Measurements from ENCODE around the gene GSG1L2.

The GSG1L2 gene

DNA sequence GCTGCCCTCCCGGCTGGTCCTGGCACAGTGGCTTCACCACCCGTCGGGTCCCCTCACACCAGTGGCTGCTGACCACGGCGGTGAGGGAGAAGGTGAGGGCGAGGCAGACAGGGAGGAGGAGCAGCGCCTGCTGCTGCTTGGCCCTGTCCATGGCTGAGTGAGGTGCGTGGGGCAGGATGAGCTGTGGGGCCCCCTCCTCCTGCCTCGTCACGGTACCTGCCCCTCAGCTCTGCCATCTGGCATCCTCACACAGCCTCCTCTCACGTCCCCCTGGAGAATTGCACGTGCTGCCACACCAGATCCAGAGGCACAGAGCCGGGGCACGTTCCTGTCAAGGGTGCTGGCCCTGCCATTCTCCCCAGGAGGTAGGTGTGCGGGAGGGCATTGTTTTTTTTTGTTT, at the start of gene GSG1L2:
Gene GSG1L2 (minus strand): TSS at position 159 of the 400 bp plus-strand sequence. CDS start 8 bp downstream, at position 151.
- peak; percentile 99 for DNase-seq

DNA sequence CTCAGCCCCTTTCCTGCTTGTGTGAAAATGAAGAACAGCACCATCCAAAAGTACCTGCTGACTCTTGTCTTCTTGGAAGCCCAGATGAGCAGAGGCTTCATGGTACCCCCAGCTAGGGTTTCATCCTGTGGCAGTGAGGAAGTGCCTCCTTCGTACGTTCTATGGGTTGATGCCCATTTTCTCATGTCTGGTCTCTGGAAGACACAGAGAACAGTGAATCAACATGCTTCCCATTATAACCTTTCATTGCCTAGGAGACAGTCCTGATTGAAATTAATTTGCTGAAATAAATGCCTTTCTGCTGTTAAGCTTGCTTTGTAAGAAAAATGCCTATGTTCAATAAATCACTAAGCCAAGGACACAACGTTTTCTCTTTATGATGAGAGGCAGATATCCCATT, 46.7 kb upstream of the GSG1L2 start:
- no peak for DNase-seq

DNA sequence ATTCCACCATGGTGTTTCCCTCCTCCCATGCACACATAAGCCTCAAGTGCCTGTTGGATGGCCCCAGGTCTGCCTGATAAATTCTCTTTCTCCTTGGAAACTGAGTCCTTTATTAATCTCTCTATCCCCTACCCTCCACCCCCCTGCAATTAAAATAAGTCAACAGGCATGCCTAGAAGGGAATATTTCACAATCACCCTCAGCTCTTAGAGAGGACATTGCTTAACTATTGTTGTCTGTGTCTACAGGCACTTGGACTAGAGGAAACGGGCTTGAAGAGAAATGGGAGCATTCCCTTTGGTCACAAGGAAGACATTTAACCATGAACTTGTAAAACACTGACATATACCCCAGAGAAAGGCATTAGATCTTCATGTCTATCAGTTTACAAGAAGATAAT, 43.7 kb upstream of the GSG1L2 start:
- DNase-seq: no peak

DNA sequence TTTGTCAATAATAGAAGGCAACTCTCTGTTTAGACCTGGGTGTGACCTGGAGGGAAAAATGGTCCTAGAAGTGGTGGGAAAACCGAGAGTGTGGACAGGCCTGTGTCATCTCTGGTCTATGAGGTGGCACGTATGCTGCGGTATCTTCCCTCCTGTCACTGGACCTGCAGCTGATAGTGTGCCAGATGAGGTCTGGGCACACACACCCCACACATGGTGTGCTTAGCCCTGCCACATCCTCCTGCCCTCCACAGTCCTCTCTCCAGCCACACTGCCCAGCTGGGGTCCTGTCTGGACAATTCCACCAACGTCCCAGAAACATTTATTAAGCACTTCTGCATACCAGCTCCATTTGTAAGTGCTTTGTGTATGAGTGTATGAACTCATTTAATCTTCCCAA, 41.1 kb upstream of the GSG1L2 start:
- DNase-seq: no peak

DNA sequence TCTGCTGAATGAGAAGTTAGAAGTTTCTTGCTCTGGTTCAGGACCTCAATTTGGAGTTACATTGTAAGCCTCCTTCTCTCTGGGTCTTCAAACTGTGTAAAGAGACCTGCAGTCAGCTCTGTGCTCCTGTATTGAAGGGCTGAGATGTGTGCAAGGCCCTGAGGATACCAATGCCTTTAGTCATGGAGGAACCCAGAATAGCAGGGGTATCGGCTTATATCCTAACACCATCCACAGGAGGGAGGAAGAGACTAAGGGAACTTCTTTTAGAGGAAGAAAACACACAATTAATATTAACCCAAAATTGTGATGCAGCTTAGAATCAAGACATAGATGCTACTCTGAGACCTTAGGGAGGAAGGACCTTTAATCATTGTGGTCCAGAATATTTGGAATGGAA, 40.3 kb upstream of the GSG1L2 start:
- no peak for DNase-seq

DNA sequence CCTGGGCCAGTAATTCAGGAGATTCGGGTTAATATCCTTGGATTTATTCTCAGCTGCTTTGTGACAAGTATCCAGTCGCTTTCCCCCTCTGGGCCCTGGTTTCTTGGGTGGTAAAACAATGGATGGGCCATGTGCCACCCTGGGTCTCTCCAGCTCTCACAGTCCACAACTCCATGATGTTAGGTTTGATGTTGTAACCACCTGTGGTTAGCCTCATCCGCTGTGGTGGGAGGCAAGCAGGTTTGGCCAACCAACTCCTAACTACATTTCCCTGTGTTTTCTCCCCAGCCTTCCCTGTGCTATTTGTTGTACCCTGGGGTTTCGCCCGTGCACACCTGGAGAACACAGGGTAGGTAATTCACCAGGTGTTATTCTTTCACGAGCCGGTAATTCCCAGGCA, 39.0 kb upstream of the GSG1L2 start:
- DNase-seq: no peak

DNA sequence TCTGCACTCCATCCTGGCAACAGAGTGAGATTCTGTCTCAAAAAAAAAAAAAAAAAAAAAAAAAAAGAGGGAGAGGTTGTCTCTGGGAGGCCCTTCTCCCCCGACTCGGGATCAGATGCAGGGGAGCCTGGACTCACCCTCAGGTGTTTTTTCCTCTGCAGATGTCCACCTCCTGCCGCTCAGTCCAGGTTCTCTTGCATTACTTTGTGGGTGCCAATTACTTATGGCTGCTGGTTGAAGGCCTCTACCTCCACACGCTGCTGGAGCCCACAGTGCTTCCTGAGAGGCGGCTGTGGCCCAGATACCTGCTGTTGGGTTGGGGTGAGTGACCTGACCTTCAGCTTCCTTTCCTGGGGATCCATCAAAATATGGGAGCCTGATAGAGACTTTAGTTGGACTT, 37.9 kb upstream of the GSG1L2 start:
- DNase-seq: no peak

DNA sequence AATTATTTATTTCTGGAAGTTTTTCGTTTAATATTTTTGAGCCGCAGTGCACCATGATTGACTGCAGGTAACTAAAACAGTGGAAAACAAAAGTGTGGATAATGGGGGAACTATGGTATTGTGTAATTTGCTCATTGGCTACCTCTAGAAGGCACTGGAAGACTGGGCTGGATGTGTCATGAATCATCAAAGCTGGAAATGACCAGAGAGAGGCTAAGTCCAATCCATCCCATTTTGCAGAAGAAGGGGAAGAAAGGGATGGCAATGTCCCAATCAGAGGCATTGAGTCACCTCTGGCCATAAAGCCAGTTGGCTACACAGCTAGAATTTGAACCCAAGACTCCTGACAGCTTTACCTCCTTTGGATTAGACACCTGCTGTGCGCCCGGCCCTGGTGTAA, 33.2 kb upstream of the GSG1L2 start:
- no peak for DNase-seq

DNA sequence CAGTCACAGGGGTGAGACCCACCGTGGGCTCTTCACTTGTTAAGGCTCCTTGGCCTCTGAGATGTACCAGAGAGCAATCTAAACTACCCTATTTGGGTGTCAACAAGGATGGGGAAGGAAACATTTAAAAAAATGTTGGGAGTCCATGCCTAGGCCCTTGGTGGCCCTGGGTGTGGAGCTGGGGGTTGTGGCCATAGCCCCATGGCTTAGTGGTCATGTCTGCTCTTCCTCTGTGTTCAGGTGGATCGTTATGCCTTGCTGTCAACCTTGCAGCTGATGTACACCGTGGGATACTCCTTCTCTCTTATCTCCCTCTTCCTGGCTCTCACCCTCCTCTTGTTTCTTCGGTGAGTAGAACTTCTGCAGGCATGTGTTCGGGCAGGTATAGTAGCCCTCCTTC, 32.4 kb upstream of the GSG1L2 start:
- DNase-seq: no peak

DNA sequence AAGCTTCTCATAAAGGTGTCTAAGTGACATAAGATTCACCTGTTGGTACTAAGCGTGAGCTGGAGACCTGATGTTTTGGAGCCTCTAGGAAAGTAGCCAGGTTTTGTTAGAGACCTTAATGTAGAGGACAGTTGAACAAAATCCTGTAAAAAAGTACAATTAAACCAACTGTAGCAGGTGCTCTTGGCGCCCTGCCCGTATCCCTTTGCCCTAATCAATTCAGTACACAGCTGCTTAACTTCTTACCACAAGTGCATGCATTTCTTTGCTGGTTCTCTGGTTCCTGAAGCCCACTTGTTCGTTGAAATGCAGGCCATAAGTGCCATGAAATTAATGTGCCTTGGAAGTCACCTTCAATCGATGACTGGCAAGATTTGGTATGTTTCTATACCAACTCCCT, 28.3 kb upstream of the GSG1L2 start:
- peak in 1 of 2 experiments; percentile 44 for DNase-seq

DNA sequence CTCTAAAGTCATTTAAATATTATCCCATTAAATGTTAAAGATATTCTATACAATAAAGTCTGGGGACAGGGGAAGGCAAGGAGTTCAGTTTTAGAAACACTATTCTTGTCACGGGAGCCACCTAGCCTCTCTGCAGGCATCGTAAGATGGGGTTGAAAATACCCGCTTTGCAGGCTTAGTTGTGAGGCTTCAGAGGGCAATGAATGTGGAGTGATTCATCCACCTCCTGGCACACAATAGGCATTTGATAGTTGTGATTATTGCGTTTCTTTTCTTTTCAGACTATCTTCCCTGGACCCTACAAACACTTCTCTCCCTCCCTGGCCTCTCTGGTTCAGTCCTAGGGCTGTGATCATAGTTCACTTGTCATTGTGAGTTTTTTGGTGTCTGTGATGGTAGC, 23.4 kb upstream of the GSG1L2 start:
- no peak for DNase-seq

DNA sequence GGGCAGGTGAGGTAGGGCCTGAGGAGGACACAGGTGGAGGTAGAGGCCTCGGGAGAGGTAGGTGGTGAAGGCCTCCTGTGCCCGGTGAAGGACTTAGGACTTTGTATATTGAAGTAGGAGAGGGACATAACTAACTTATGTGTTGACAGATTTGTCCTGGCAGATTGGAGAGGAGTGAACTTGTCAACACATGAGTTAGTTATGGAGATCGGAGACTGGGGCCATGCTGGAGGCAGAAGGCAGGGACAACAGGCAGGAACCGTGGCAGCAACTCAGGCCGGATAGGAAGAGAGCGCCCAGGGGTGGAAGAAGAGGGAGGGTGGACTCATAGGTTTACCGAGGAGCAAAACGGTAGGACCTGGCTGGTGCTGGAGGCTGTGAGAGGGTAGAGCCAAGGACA, 22.3 kb upstream of the GSG1L2 start:
- DNase-seq: no peak

DNA sequence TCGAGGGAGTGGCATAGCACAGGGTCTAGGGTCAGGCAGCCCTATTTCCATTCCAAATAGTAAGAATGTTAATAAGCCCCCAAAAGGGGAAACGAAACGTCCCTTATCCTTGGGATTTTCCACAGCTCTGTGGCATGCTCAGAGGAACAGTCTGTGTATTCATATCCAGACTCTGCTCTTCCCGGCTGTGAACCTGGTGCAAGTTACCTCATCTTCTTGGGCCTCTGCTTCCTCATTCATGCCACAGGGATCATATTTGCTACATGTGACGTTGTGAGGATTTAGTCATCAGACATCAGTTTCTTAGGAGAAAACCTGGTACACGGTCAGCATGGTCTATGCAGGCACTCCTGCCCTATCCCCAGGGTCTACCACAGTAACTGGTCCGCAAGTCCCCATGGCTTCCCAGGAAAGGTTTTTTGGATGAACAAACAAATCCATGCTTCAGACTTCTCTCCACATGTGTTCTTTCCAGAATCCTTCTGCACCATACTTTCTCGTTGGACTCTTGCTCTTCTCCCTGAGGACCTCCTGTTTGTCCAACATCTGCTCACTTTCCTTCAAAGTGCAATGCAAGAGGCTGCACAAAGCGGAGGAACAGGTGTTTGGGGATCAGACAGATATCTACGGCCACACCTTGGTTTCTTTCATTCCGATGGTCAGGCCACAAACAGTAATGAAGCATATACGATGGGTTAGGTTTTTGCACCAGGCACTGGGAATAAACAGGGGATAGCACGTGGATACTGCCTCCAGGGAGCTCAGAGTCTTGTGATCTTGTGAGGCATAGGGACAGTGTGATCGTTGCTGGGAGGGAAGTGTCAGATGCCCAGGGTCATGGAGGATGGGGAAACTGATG, 21.5 kb upstream of the GSG1L2 start:
- no peak for DNase-seq

DNA sequence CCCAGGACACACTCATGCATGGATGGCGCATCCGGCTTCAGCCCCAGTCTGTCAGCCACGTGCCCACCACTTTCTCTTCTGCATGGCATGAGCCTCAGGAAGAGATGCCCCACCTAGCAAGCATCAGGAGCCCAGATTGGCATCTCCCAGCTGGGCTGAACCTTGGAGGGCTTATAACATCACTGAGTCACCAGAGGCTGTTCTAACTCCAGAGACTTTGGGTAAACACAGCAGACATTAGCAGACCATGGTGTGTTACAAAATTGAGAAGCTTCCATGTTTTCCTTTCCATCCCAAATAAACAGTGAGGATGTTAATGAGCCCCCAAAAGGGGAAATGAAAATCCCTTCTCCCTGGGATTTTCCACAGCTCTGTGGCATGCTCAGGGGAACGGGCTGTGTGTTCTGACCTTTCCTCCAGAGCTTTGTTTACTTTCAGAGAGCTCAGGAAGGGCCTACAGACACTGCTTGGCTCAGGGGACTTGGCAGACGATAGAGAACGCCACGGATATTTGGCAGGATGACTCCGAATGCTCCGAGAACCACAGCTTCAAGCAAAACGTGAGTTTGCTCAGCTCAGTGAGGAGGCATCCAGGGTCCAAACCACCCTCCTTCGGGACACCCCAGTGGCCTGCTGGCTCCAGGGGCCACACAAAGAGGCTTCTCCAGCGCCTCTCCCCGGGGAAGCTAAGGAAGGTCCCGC, 20.3 kb upstream of the GSG1L2 start:
- no peak for DNase-seq

DNA sequence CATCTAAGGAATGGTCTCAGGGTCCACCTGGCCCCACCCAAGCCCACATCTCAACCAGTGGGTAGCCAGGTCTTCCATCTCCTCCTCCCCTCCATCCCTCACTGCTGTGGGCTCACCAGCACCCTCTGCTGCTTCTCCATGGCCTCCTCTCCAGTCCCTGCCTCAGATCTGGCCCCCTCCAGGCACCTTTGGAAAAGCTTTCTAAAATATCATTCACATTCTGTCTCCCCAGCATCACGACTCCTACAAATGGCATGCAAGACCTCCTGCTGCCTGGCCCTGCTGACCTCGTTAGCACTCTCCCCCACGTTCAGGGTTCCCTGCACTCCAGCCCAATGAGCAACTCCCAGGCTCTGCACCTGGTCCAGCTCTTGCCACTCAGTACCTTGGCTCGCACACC, 17.6 kb upstream of the GSG1L2 start:
- DNase-seq: no peak

DNA sequence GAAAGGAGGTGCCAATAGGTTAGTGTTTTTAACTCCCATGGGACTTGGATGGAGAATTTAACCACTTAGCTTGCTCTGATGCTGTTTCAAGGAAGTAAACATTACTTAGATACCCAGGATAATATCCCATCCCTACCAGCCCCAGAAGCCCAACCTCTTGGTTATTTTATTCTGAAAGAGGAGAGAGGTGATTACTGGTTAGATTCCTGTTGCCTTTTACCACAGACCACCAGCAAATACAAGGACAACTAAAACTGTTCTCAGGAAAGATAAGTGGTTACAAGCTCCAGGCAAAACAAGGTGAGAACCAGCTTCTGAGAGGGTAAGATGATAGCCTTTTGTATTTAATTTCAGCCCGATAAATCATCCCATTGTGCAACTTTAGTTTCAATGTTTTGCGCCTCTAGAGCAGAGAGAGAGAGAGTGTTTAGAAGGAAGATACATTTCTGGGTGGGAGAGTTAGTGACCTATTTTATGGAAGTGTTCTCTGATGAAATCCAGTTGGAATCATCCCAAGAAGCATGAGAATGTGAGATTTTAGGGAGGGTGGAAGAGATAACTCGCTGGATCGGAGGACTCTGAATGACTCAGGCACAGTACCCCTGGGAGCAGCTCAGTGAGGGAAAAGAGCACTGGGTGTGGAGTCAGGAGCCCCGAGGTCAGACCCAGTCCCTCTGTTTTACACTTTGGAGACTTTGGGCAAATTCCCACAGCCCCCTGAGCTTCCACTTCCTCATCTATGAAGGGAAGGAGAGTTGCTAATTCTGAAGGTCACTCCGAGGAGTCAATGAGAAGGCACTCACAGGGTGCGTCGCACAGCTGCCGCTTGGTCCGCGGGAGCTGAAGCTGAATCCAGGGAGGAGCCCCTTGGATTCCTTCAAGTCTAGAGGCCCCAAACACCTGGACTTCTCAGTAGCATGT, 15.9 kb upstream of the GSG1L2 start:
- DNase-seq: no peak

DNA sequence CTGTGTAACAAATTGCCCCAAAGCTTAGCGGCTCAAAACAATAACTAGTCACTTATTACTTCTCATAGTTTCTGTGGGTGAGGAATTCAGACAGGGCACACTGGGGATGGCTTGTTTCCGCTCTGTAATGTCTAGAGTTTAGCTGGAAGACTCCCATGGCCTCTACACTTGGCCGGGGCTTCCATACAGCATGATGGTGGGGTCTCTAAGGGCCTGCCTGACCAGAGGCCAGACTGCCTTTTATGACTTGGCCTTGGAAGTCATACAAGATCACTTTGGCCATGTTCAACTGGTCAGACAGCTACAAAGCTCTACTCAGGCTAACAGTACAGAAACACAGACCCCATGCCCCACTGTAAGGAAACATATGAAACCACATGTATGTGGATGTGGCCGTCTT, 12.0 kb upstream of the GSG1L2 start:
- peak in 1 of 2 experiments; percentile 27 for DNase-seq

DNA sequence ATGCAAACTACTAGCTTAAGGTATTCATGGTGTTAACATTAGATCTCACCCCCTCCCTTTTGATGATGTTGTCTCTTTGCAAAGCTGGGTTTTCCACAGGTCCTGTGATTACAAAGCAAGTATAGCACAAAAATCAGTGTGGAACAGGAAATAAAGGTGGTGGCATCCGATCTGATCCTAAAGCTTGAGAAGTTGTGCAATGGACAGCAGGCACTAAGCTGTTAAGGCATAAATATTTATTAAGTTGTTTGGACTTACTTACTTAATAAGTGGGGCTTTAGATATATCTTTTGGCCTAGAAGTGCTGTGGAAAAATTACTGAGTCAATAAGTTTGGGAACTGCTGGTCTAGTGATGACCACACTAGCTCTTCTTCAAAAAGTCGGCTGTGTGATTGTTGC, 8.8 kb upstream of the GSG1L2 start:
- no peak for DNase-seq

DNA sequence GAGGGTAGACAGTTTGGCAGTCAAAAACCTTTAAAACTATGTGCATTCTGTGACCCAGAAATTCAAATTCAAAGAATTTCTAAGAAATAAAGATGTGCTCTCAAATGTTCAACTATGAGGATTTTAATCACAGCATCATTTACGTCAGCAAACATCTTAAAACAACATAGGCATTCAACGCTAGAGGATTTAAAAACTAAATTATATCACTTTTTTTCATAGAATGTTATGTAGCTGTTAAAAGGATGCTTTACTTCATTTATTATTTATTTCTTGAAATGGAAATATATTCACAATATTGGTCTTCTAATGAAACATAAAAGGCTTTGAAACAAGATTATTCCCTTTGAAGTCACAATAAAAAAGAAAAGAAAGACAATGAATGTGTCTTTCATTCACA, 7.5 kb upstream of the GSG1L2 start:
- no peak for DNase-seq

DNA sequence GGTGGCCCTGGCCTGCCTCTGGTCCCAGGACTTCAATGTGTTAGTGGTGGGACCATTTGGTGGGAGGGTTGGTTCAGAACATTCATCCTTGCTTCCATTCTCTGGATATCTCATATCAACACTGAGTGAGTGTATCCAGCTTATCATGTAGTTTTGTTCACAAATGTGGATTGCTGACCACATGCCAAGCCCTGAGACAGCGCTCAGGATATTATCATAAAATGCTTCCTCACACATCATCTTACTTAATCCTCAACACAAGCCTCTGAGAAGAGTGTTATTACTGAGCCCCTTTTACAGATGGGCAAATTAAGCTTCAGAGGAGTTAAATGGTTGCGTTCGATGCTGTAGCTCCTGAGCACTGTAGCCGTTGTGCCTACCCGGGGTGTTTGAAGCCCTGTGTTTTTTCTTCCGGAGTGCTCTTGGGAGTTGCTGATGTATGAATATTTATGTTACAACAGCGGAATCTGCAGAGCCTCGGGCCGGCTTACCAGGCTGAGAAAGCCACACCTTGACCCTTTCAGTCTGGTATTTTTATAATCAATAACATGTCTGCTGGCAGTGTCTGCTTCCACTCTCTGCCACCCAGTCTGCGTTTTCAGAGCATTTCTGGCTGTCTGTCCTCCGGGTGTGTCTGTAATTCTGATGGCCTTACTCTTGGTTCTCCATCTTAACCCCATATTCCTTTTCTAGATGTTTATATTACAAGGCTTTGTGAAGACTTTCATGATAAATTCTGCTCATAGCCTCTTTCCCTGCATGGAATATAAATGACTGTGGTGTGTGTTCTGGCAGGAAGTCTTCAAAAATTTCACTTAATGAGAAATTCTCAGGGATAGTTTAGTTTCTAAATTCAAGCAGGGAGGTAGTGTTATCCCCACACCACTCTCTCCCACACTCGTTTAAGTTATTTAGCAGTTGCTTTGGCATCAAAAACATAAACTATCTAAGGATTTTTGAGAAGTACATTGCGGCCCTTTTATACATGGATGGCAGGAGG, 6.7 kb upstream of the GSG1L2 start:
- DNase-seq: no peak

DNA sequence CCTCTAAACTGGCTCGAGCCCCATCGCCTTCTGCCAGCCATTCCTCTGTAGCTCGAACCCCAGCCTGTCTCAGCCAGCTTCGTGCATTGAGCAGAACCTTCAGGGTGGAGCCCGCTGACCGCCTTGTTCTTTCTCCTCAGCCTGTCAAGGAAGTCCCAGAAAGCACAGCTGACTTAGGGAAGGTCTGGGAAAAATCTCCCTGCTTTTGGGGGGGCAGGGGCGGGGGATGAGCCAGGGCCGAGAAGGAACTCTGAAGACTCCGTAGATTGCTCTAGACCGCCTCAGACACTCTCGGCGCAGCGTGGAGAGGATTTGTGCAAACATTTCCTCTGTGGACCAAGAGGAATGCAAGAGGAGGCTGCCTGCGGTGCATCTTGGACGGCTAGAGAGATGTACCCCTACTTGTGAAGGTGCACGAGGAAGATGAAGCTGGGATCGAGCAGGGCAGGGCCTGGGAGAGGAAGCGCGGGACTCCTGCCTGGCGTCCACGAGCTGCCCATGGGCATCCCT, 3.8 kb upstream of the GSG1L2 start, which contains the start of gene GLP2R:
Gene GLP2R (plus strand): TSS at position 284 of the 510 bp plus-strand sequence. CDS start 140 bp downstream, at position 424.
- no peak for DNase-seq

Measured in NCI-H524 (cell line).